Calu3 (cell line): Measurements from ENCODE around the gene PTGDR. TPM values are rescaled to one million over a fixed set of nuclear protein-coding genes. Genes with fewer than 3 reads are reported as not detected.

ENCODE experiments used
- BruUV-seq: library from RNA; stranded (reverse); fragments of 400-500 nt; replicated peaks from 2 replicates; lab custom pipeline; 2021; lab: Mats Ljungman, UMichigan
- CTCF ChIA-PET: fragments of 300-600 bp; sonication (Branson Sonifier 250); formaldehyde crosslinking; loops from one replicate; lab custom pipeline; 2022; ENCODE audit warnings: antibody characterized with exemption; lab: Charles Lee
- DNase-seq: peaks from one replicate; pipeline ENCODE4 v3.0.0; 2022
- H3K27ac Mint-ChIP-seq: one replicate; pipeline ENCODE4 v1.8.0; 2022; ENCODE audit warnings: mixed read lengths; ENCODE audit not compliant: unreplicated experiment
- H3K27me3 Mint-ChIP-seq: one replicate; pipeline ENCODE4 v1.8.0; 2022; ENCODE audit warnings: mixed read lengths; ENCODE audit not compliant: unreplicated experiment
- H3K36me3 Mint-ChIP-seq: one replicate; pipeline ENCODE4 v1.8.0; 2022; ENCODE audit warnings: mild to moderate bottlenecking, moderate library complexity, mixed read lengths; ENCODE audit not compliant: insufficient read depth, unreplicated experiment
- H3K4me1 Mint-ChIP-seq: one replicate; pipeline ENCODE4 v1.8.0; 2022; ENCODE audit warnings: mild to moderate bottlenecking, low read depth, mixed read lengths; ENCODE audit not compliant: unreplicated experiment
- H3K4me3 Mint-ChIP-seq: one replicate; pipeline ENCODE4 v1.8.0; 2022; ENCODE audit warnings: mild to moderate bottlenecking, low read depth, moderate library complexity, mixed read lengths; ENCODE audit not compliant: unreplicated experiment
- H3K9me3 Mint-ChIP-seq: one replicate; pipeline ENCODE4 v1.8.0; 2022; ENCODE audit warnings: low read depth, mixed read lengths; ENCODE audit not compliant: unreplicated experiment
- intact Hi-C: fragments of 100-400 bp; cut with micrococcal nuclease; formaldehyde crosslinking; loops from one replicate; pipeline ENCODE4 v1.10.0; 2022; ENCODE audit not compliant: unreplicated experiment
- total RNA-seq: library from RNA; stranded (reverse); gene quantifications from 2 replicates; pipeline ENCODE4 v1.2.3, GENCODE V29; 2022
- TF ChIP-seq, protein P1 (sequence below): fragments of 200-600 bp; IDR thresholded peaks from one replicate; pipeline ENCODE4 v1.8.0; 2022; ENCODE audit warnings: antibody characterized with exemption; ENCODE audit not compliant: unreplicated experiment

The PTGDR gene
- total RNA-seq, 1 experiment from 2014 or later = not detected

DNA sequence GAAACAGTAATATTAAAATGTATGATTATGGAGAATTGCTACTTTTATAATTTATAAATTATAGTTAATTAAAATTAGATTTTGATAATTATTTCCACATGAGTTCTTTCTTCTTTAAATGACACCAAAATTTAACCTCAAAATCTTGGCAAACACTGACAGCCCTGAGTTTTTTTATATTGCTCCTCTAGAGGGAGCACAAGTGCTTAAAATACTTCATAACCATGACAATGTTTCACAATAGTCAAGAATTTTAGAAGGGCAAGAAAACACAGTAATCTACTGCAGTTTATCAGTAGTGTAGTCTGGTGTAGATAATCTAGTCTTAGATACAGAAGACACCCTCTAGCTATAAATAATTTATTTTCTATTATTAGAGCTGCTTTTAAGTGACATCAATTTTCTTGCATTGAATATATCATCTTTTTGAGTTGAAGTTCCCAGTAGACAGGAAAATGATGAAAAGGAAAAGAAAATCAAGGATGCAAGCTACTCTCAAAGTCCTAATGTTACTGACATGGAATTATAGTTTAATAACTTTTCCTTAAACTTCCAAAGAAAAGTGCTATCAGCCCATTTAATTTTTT is 32.3 kb downstream of the PTGDR start:
- peaks cover 39% of the 10 kb centered on the region for H3K27me3 Mint-ChIP-seq
- H3K36me3 Mint-ChIP-seq = no peaks in the 10 kb centered on the region
- TF ChIP-seq, protein P1, sequence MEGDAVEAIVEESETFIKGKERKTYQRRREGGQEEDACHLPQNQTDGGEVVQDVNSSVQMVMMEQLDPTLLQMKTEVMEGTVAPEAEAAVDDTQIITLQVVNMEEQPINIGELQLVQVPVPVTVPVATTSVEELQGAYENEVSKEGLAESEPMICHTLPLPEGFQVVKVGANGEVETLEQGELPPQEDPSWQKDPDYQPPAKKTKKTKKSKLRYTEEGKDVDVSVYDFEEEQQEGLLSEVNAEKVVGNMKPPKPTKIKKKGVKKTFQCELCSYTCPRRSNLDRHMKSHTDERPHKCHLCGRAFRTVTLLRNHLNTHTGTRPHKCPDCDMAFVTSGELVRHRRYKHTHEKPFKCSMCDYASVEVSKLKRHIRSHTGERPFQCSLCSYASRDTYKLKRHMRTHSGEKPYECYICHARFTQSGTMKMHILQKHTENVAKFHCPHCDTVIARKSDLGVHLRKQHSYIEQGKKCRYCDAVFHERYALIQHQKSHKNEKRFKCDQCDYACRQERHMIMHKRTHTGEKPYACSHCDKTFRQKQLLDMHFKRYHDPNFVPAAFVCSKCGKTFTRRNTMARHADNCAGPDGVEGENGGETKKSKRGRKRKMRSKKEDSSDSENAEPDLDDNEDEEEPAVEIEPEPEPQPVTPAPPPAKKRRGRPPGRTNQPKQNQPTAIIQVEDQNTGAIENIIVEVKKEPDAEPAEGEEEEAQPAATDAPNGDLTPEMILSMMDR = peak; percentile 15
- CTCF ChIA-PET = interaction anchor here (0.6 to 1.0 kb wide), 2 partner anchors 12 to 13 kb away, joined by 3 read pairs; no protein-coding TSS in a partner anchor
- BruUV-seq = no TSS peak
- intact Hi-C loops = loop anchor here (1.0 kb wide), 1 partner anchor 174 kb away; no protein-coding TSS in a partner anchor
- DNase-seq = no peak
- no peaks in the 10 kb centered on the region for H3K9me3 Mint-ChIP-seq
- H3K4me3 Mint-ChIP-seq = no peak overlapping the region
- H3K4me1 Mint-ChIP-seq = no peaks in the 10 kb centered on the region
- H3K27ac Mint-ChIP-seq = no peak overlapping the region

DNA sequence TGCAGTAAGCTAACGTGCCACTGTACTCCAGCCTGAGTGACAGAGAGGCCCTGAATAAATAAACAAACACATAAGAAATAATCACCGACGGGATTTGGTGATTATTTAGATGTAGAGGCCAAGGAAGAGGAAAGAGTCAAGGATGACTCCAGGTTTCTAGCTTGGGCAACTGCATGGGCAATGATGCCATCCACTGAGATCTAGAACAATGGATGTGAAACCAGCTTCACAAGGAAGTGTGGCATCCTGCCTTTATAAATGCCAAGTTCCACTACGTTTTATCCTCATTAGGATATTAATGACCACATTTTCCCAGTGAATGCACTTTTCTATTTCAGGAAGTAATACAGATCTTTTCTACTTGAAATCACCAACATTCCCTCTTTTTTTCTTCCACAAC is 35.7 kb downstream of the PTGDR start:
- TF ChIP-seq, protein P1 = no peak
- no peaks in the 10 kb centered on the region for H3K36me3 Mint-ChIP-seq
- CTCF ChIA-PET = no interaction called here
- no TSS peak for BruUV-seq
- peaks cover 39% of the 10 kb centered on the region for H3K27me3 Mint-ChIP-seq
- DNase-seq = no peak
- H3K4me3 Mint-ChIP-seq = no peak overlapping the region
- no peak overlapping the region for H3K27ac Mint-ChIP-seq
- intact Hi-C loops = no loop called here
- no peaks in the 10 kb centered on the region for H3K4me1 Mint-ChIP-seq
- H3K9me3 Mint-ChIP-seq = no peaks in the 10 kb centered on the region

DNA sequence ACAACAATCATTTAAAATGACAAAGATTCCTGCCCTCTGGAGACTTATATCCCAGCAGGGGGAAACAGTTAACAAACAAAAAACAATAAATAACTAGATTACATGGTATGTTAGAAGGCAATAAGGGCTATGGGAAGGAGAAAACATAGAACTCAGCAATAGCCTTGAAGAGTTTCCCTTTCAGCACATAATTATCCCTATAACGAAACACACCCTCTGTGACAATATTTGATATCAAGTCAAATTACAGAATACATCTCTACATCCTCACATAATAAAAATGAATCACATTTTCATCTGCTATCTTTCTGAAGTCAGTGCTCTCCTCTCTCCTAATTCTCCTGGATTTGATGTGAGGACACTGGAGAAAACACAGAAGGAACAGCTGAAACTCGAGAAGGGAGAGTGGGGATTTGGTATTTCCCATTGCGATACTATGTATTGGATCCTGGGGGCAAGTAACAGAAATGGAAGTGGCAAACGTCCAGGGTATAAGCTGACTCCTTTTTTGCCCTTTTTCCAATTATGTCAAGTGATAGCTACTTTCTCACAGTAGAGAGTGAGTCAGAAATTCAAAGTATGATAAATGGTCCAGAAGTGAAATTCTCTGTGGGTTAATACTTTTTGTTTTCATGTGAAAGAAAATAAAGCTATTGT is 36.9 kb downstream of the PTGDR start:
- CTCF ChIA-PET = no interaction called here
- no peaks in the 10 kb centered on the region for H3K4me1 Mint-ChIP-seq
- no peak overlapping the region for H3K4me3 Mint-ChIP-seq
- BruUV-seq = no TSS peak
- H3K27me3 Mint-ChIP-seq = peaks cover 39% of the 10 kb centered on the region
- TF ChIP-seq, protein P1 = no peak
- no peaks in the 10 kb centered on the region for H3K36me3 Mint-ChIP-seq
- no peak for DNase-seq
- H3K27ac Mint-ChIP-seq = no peak overlapping the region
- H3K9me3 Mint-ChIP-seq = no peaks in the 10 kb centered on the region
- intact Hi-C loops = no loop called here

DNA sequence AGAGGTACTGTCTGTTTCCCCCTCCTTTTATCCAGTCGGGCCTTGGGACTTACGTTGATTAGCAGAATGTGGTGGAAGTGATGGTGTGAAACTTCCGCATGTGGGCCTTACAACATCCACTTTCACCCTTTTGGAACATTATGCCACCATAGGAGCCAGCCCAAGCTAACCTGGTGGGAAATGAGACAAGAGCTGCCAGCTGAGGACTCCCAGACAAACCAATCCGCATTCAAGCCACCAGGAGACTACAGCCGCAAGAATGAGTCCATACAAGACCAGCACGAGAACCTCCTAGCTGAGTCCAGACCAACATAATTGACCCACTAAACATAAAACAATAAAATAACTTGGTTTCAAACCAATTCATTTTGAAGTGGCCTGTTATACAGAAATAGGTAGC is 37.5 kb downstream of the PTGDR start:
- H3K27me3 Mint-ChIP-seq = peaks cover 39% of the 10 kb centered on the region
- no peaks in the 10 kb centered on the region for H3K9me3 Mint-ChIP-seq
- no peak overlapping the region for H3K27ac Mint-ChIP-seq
- no peak overlapping the region for H3K4me3 Mint-ChIP-seq
- H3K4me1 Mint-ChIP-seq = no peaks in the 10 kb centered on the region
- TF ChIP-seq, protein P1 = no peak
- intact Hi-C loops = no loop called here
- H3K36me3 Mint-ChIP-seq = no peaks in the 10 kb centered on the region
- CTCF ChIA-PET = interaction anchor here (1.0 kb wide), 1 partner anchor 9 kb away, joined by 3 read pairs; the partner anchor contains the start of gene PTGER2
- DNase-seq = no peak
- no TSS peak for BruUV-seq
